Measurements from ENCODE around the gene TLX2. TPM values are rescaled to one million over a fixed set of nuclear protein-coding genes. Genes with fewer than 3 reads are reported as not detected.

The TLX2 gene
- total and polyA plus RNA-seq, 2 of the 13 experiments (the other 11 are each of a cell fraction or from before 2014, with no cell fraction given), result 0.05 to 0.20 TPM

DNA sequence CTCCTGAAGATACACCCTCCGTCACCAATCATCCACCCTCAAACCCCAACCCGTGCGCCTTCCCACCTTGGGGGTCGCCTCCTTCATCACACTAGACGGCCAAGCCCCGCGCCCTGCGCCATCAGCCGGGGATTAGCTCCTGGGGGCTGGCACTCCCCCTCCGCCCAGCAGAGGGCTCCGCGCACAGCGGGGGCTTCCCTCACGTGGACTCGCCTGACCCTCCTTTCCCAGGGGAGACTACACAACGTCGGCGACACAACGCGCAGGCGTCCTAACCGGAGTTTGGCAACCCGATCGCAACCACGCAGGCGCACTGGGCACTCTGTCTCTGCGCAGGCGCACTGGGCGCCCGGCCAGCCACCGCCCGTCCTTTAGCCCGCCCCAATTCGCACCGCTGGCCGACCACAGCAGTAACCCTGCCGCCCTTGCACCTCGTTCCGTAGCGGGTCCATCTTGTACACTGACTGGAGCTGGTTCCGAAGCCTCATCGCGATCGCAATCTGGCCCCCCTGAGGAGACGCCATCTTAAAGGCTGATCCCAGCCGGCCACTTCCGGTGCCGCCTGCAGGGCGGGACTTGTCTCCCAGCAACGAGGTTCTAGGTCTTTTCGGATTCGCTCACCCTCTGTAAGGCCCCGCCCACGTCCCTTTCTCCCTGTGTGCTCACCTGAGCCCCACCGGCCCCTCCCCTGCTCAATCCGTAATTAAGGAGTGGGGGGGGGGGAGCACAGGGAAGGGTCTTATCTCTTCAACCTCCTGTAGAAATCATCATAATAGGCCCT is 6.9 kb upstream of the TLX2 start, which contains the start of gene PCGF1 (continued):
- TF ChIP-seq SNAPC2 (CRISPR knock-in tag; IDR thresholded peaks at IDR 0.05), result no peak
- TF ChIP-seq, protein P1, sequence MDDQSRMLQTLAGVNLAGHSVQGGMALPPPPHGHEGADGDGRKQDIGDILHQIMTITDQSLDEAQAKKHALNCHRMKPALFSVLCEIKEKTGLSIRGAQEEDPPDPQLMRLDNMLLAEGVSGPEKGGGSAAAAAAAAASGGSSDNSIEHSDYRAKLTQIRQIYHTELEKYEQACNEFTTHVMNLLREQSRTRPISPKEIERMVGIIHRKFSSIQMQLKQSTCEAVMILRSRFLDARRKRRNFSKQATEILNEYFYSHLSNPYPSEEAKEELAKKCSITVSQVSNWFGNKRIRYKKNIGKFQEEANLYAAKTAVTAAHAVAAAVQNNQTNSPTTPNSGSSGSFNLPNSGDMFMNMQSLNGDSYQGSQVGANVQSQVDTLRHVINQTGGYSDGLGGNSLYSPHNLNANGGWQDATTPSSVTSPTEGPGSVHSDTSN (CRISPR knock-in tag; IDR thresholded peaks at IDR 0.05; ENCODE audit: borderline replicate concordance), result no peak
- TF ChIP-seq, protein P2, sequence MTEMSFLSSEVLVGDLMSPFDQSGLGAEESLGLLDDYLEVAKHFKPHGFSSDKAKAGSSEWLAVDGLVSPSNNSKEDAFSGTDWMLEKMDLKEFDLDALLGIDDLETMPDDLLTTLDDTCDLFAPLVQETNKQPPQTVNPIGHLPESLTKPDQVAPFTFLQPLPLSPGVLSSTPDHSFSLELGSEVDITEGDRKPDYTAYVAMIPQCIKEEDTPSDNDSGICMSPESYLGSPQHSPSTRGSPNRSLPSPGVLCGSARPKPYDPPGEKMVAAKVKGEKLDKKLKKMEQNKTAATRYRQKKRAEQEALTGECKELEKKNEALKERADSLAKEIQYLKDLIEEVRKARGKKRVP (CRISPR knock-in tag; IDR thresholded peaks at IDR 0.05), result 0 out of 4 replicates have a peak, but pooled peaks of 1 of the 2 experiments have one; percentile 11
- TF ChIP-seq ZIK1 (CRISPR knock-in tag; IDR thresholded peaks at IDR 0.05; ENCODE audit: borderline replicate concordance, low read depth), result peak; percentile 96
- TF ChIP-seq ATM (IDR thresholded peaks at IDR 0.05; ENCODE audit: borderline replicate concordance), result no peak
- peak; percentile 89 for TF ChIP-seq ZBTB38 (CRISPR knock-in tag; IDR thresholded peaks at IDR 0.05)
- TF ChIP-seq ZNF468 (CRISPR knock-in tag; IDR thresholded peaks at IDR 0.05), result no peak
- TF ChIP-seq, protein P3, sequence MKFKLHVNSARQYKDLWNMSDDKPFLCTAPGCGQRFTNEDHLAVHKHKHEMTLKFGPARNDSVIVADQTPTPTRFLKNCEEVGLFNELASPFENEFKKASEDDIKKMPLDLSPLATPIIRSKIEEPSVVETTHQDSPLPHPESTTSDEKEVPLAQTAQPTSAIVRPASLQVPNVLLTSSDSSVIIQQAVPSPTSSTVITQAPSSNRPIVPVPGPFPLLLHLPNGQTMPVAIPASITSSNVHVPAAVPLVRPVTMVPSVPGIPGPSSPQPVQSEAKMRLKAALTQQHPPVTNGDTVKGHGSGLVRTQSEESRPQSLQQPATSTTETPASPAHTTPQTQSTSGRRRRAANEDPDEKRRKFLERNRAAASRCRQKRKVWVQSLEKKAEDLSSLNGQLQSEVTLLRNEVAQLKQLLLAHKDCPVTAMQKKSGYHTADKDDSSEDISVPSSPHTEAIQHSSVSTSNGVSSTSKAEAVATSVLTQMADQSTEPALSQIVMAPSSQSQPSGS (CRISPR knock-in tag; IDR thresholded peaks at IDR 0.05), result peak; percentile 79
- TF ChIP-seq, protein P4, sequence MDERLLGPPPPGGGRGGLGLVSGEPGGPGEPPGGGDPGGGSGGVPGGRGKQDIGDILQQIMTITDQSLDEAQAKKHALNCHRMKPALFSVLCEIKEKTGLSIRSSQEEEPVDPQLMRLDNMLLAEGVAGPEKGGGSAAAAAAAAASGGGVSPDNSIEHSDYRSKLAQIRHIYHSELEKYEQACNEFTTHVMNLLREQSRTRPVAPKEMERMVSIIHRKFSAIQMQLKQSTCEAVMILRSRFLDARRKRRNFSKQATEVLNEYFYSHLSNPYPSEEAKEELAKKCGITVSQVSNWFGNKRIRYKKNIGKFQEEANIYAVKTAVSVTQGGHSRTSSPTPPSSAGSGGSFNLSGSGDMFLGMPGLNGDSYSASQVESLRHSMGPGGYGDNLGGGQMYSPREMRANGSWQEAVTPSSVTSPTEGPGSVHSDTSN (CRISPR knock-in tag; IDR thresholded peaks at IDR 0.05), result no peak; the same call in 1 of the 2 replicates
- TF ChIP-seq SOX13 (IDR thresholded peaks at IDR 0.05), result peak; percentile 5; the same call in 1 of the 2 replicates
- TF ChIP-seq SOX13 (CRISPR knock-in tag; conservative IDR thresholded peaks at IDR 0.05 in 1 of 2, IDR thresholded peaks at IDR 0.05 in 1 of 2), result peak in 1 of 2 experiments; percentile 64; a peak in 2 of 4 replicates
- no peak for TF ChIP-seq ZNF562 (CRISPR knock-in tag; IDR thresholded peaks at IDR 0.05; ENCODE audit: borderline replicate concordance)
- TF ChIP-seq CC2D1A (CRISPR knock-in tag; IDR thresholded peaks at IDR 0.05), result 0 out of 2 replicates have a peak, but pooled peaks have one; percentile 70
- peak; percentile 49 for TF ChIP-seq PHF21A (CRISPR knock-in tag; IDR thresholded peaks at IDR 0.05)
- TF ChIP-seq ZNF326 (CRISPR knock-in tag; IDR thresholded peaks at IDR 0.05; ENCODE audit: borderline replicate concordance), result peak; percentile 92; the same call in 1 of the 2 replicates
- TF ChIP-seq YEATS2 (CRISPR knock-in tag; IDR thresholded peaks at IDR 0.05; ENCODE audit: borderline replicate concordance), result peak; percentile 88; the same call in 1 of the 2 replicates
- TF ChIP-seq ZNF782 (CRISPR knock-in tag; IDR thresholded peaks at IDR 0.05; ENCODE audit: borderline replicate concordance), result peak; percentile 94; the same call in 1 of the 2 replicates
- TF ChIP-seq SNAI1 (CRISPR knock-in tag; IDR thresholded peaks at IDR 0.05; ENCODE audit: borderline replicate concordance), result 0 out of 2 replicates have a peak, but pooled peaks have one; percentile 0
- TF ChIP-seq ZNF260 (CRISPR knock-in tag; IDR thresholded peaks at IDR 0.05; ENCODE audit: borderline replicate concordance, low read depth), result no peak; the same call in 1 of the 2 replicates
- TF ChIP-seq, protein P5, sequence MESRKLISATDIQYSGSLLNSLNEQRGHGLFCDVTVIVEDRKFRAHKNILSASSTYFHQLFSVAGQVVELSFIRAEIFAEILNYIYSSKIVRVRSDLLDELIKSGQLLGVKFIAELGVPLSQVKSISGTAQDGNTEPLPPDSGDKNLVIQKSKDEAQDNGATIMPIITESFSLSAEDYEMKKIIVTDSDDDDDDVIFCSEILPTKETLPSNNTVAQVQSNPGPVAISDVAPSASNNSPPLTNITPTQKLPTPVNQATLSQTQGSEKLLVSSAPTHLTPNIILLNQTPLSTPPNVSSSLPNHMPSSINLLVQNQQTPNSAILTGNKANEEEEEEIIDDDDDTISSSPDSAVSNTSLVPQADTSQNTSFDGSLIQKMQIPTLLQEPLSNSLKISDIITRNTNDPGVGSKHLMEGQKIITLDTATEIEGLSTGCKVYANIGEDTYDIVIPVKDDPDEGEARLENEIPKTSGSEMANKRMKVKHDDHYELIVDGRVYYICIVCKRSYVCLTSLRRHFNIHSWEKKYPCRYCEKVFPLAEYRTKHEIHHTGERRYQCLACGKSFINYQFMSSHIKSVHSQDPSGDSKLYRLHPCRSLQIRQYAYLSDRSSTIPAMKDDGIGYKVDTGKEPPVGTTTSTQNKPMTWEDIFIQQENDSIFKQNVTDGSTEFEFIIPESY (CRISPR knock-in tag; IDR thresholded peaks at IDR 0.05), result no peak
- TF ChIP-seq ZNF616 (CRISPR knock-in tag; IDR thresholded peaks at IDR 0.05; ENCODE audit: low read depth), result 0 out of 2 replicates have a peak, but pooled peaks have one; percentile 79

Data from HepG2 (cell line).